Stomach (tissue), 9 donors: ENCODE measurements around the gene BCAP29. TPM values are rescaled to one million over a fixed set of nuclear protein-coding genes. Genes with fewer than 3 reads are reported as not detected.

Experiments used
- DNase-seq, 2 donors: peaks; one replicate each; pipeline versions ENCODE4 v3.0.0 to v3.0.0-alpha.2; 2013 to 2019
- H3K27ac ChIP-seq, 5 donors: fragments of 200-600 bp in 4 of 5; sonication (generic) in 4 of 5; one replicate each; pipeline ENCODE4 v1.5.1; 2013 to 2019; ENCODE audit warnings: mild to moderate bottlenecking in 1 of 5, moderate library complexity in 1 of 5
- H3K27me3 ChIP-seq, 3 donors: fragments of 200-600 bp; sonication (generic); one replicate each; pipeline ENCODE4 v1.5.1; 2017 to 2019; ENCODE audit warnings: mixed run types in 1 of 3
- H3K36me3 ChIP-seq, 4 donors: fragments of 200-600 bp; sonication (generic); 1 replicate in 3 of 4; 2 replicates in 1 of 4; pipeline ENCODE4 v1.5.1; 2016 to 2019
- H3K4me1 ChIP-seq, 4 donors: fragments of 200-600 bp; sonication (generic); one replicate each; pipeline ENCODE4 v1.5.1; 2016 to 2019
- H3K4me3 ChIP-seq, 4 donors: fragments of 200-600 bp; sonication (generic) in 3 of 4; one replicate each; pipeline ENCODE4 v1.5.1; 2016 to 2019; ENCODE audit warnings: mild to moderate bottlenecking in 1 of 4
- H3K9me3 ChIP-seq, 4 donors: fragments of 200-600 bp; sonication (generic); one replicate each; pipeline ENCODE4 v1.5.1; 2016 to 2019
- CTCF ChIP-seq, 7 experiments: fragments of 450-650 bp in 4 of 7; fragments of 200-600 bp in 3 of 7; sonication (generic) in 3 of 7; IDR thresholded peaks; one replicate each; pipeline ENCODE4 v1.5.1; 2016 to 2019; ENCODE audit warnings: antibody characterized with exemption in 7 of 7, control low read depth in 2 of 7, mild to moderate bottlenecking in 1 of 7
- EP300 ChIP-seq: sonication (generic); formaldehyde crosslinking; IDR thresholded peaks from one replicate; pipeline ENCODE4 v1.6.1; 2017; ENCODE audit warnings: antibody characterized with exemption
- POLR2A ChIP-seq, 4 donors: fragments of 450-650 bp; IDR thresholded peaks; one replicate each; pipeline ENCODE4 v1.6.1; 2016; ENCODE audit warnings: antibody characterized with exemption in 4 of 4, control low read depth in 2 of 4, mild to moderate bottlenecking in 1 of 4, moderate library complexity in 1 of 4
- POLR2AphosphoS5 ChIP-seq, 3 donors: sonication (generic); formaldehyde crosslinking; IDR thresholded peaks; one replicate each; pipeline ENCODE4 v1.6.1; 2016; ENCODE audit warnings: antibody characterized with exemption in 3 of 3
- WGBS, 5 donors: extraction: QIAGEN DNeasy Blood & Tissue Kit in 3 of 5; methylation state at CpG; one replicate each; pipeline versions ENCODE4 v1.1.5 to v1.1.7; 2013 to 2018; 5-methylcytosine and 5-hydroxymethylcytosine counted together
- intact Hi-C: fragments of 100-400 bp; cut with DNase I; formaldehyde crosslinking; loops from one replicate; pipeline ENCODE4 v1.15.1; 2023; ENCODE audit warnings: low total_unique reads
- polyA plus RNA-seq, 3 donors: library from polyadenylated mRNA; stranded (reverse); fragments of 200-250 nt; gene quantifications; one replicate each; pipeline ENCODE4 v1.2.3, GENCODE V29; 2013
- total RNA-seq, 5 donors: library from RNA; depleted of rRNA; stranded (reverse); fragments of >200 nt; gene quantifications; one replicate each; pipeline versions ENCODE4 v1.1.0 to v1.2.3, GENCODE V29; 2014 to 2016
- donor health status: healthy with polysubstance abuse.
- donor health status: Bipolar disorder and iron deficiency.
- donor health status: healthy.

The BCAP29 gene
- total and polyA plus RNA-seq, 8 donors: 26.1 to 73.1 (median 44.8) TPM

DNA sequence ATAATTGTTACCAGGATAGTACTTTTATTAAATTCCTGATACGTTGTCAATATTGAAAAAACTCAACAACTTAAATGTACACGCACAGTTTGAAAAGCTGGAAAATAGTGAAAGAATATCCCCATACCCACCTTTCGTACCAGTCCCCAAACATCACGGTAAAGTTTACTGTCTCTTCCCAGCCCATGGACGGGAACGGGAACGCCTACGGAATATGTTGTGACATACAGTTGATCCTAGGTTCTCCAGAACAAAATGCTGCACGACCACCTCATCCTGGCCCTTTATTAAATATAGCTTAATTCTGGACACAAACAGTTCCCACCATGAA is 527 bp upstream of the BCAP29 start:
- TF ChIP-seq CTCF (IDR thresholded peaks at IDR 0.05): no peak
- no peak for TF ChIP-seq POLR2A (IDR thresholded peaks at IDR 0.05)
- TF ChIP-seq EP300: no peak
- no peak for TF ChIP-seq POLR2AphosphoS5 (IDR thresholded peaks at IDR 0.05)
- H3K27me3 ChIP-seq: no peaks in the 10 kb centered on the region
- intact Hi-C loops: no loop called here
- peaks cover 13 to 39% (median 25%) of the 10 kb centered on the region in 4 donors for H3K4me1 ChIP-seq
- H3K4me3 ChIP-seq: peak overlapping the region; percentile 72 to 85 (median 74)
- peaks cover 0 to 21% (median 16%) of the 10 kb centered on the region in 4 donors for H3K36me3 ChIP-seq
- DNase-seq: no peak
- H3K27ac ChIP-seq: peak overlapping the region; percentile 91 to 98 (median 94)
- 0 to 4% (median 2%) methylated on average over 9 of the region's 9 CpGs for WGBS, 5 donors
- no peaks in the 10 kb centered on the region for H3K9me3 ChIP-seq

GRCh38 chr7:107580716-107581383 is 804 bp downstream of the BCAP29 start:
- no peak for DNase-seq
- TF ChIP-seq CTCF (IDR thresholded peaks at IDR 0.05) (no peak), POLR2AphosphoS5 (IDR thresholded peaks at IDR 0.05) (no peak), EP300 (no peak), POLR2A (IDR thresholded peaks at IDR 0.05) (no peak)
- intact Hi-C loops: no loop called here
- Histone ChIP-seq H3K4me1 (peaks cover 13 to 39% (median 25%) of the 10 kb centered on the region in 4 donors), H3K36me3 (peaks cover 2 to 25% (median 21%) of the 10 kb centered on the region in 4 donors), H3K27me3 (no peaks in the 10 kb centered on the region), H3K9me3 (no peaks in the 10 kb centered on the region), H3K4me3 (peak overlapping the region; percentile 72 to 85 (median 74)), H3K27ac (peak overlapping the region; percentile 91 to 98 (median 94))
- 17 to 29% (median 20%) methylated on average over 10 of the region's 10 CpGs for WGBS, 5 donors

- Histone ChIP-seq H3K4me3 (peak overlapping the region; percentile 72 to 85 (median 74)), H3K27me3 (no peaks in the 10 kb centered on the region), H3K27ac (peak overlapping the region in 3 of 5 donors; percentile 91 to 98 (median 94)), H3K36me3 (peaks cover 5 to 28% (median 26%) of the 10 kb centered on the region in 4 donors), H3K9me3 (no peaks in the 10 kb centered on the region), H3K4me1 (peaks cover 13 to 39% (median 25%) of the 10 kb centered on the region in 4 donors)
- no peak for TF ChIP-seq POLR2AphosphoS5 (IDR thresholded peaks at IDR 0.05)
- no peak for TF ChIP-seq CTCF (IDR thresholded peaks at IDR 0.05)
- no peak for TF ChIP-seq EP300
- no peak for TF ChIP-seq POLR2A (IDR thresholded peaks at IDR 0.05)
- DNase-seq: no peak
- intact Hi-C loops: no loop called here
- WGBS, 5 donors: 27 to 42% (median 29%) methylated on average over 5 of the region's 5 CpGs
Measured at GRCh38 chr7:107581387-107582013, 1.5 kb downstream of the BCAP29 start.

DNA sequence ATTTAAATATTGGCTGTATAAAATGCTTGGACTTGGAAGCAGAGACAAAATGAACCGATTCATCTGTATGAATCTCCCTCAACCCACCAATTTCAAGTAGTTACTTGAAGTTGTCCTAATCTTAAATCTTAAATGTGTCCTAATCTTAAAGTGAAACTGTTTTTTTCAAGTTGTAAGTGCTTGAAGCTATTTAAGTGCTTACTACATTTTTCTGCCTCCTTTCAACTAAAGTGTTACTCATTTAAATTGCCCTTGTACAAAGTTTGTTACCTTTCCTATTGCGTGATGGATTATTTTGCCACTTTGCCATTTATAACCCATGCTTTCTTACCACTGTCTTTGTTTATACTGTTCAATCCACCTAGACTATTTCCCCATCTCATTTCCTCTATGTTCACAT is 2.8 kb downstream of the BCAP29 start:
- Histone ChIP-seq H3K27me3 (no peaks in the 10 kb centered on the region), H3K27ac (no peak overlapping the region), H3K4me3 (no peak overlapping the region), H3K4me1 (peaks cover 13 to 39% (median 27%) of the 10 kb centered on the region in 4 donors), H3K9me3 (no peaks in the 10 kb centered on the region), H3K36me3 (peaks cover 5 to 37% (median 29%) of the 10 kb centered on the region in 4 donors)
- WGBS, 5 donors: 82 to 89% (median 83%) methylated on average over 2 of the region's 2 CpGs
- intact Hi-C loops: no loop called here
- no peak for DNase-seq
- TF ChIP-seq POLR2A (IDR thresholded peaks at IDR 0.05) (no peak), POLR2AphosphoS5 (IDR thresholded peaks at IDR 0.05) (no peak), CTCF (IDR thresholded peaks at IDR 0.05) (no peak), EP300 (no peak)
